BJ (cell line): ENCODE results near the gene CDCA4. TPM values are rescaled to one million over a fixed set of nuclear protein-coding genes. Genes with fewer than 3 reads are reported as not detected.

Experiments used
- CTCF ChIA-PET: fragments of 350-600 bp; formaldehyde crosslinking; extraction: SDS; loops from one replicate; lab custom pipeline; 2021; ENCODE audit warnings: antibody characterized with exemption, inconsistent platforms; lab: Yijun Ruan, JAX
- POLR2A ChIA-PET: fragments of 300-600 bp; sonication (Branson Sonifier 250); formaldehyde crosslinking; extraction: SDS; loops from one replicate; lab custom pipeline; 2021; ENCODE audit warnings: antibody characterized with exemption; lab: Charles Lee
- DNase-seq: peaks from one replicate; pipeline ENCODE4 v3.0.0-alpha.2; 2011; ENCODE audit warnings: low read depth
- H3K27me3 ChIP-seq: 2 replicates; pipeline ENCODE4 v1.6.0; 2011; ENCODE audit warnings: low read length; ENCODE audit not compliant: control insufficient read depth, insufficient read depth
- H3K36me3 ChIP-seq: 2 replicates; pipeline ENCODE4 v1.5.1; 2011; ENCODE audit warnings: low read length; ENCODE audit not compliant: control insufficient read depth, insufficient read depth
- H3K4me3 ChIP-seq: 2 replicates; pipeline ENCODE4 v1.5.1; 2011; ENCODE audit warnings: low read depth, mild to moderate bottlenecking, control low read depth, low read length
- polyA plus RNA-seq: library from polyadenylated mRNA; depleted of rRNA; stranded (reverse); fragments of >200 nt; gene quantifications from 2 replicates; pipeline ENCODE4 v1.2.3, GENCODE V29; 2011
- TF ChIP-seq, protein P1 (sequence below): IDR thresholded peaks from 2 replicates; pipeline ENCODE4 v1.5.1; 2011; ENCODE audit warnings: low read depth, mild to moderate bottlenecking, control low read depth, inconsistent platforms, low read length, moderate library complexity; ENCODE audit not compliant: insufficient read depth

Gene CDCA4
- polyA plus RNA-seq, 1 experiment, result 16.6 TPM

- no peak for DNase-seq
- ChIA-PET CTCF (interaction anchor here (0.9 to 4.8 kb wide), 3 partner anchors 36 to 125 kb away, joined by 3 to 42 read pairs (median 3); no protein-coding TSS in a partner anchor), POLR2A (no interaction called here)
- Histone ChIP-seq H3K36me3 (no peaks in the 10 kb centered on the region), H3K27me3 (no peaks in the 10 kb centered on the region), H3K4me3 (no peak overlapping the region)
- TF ChIP-seq, protein P1, sequence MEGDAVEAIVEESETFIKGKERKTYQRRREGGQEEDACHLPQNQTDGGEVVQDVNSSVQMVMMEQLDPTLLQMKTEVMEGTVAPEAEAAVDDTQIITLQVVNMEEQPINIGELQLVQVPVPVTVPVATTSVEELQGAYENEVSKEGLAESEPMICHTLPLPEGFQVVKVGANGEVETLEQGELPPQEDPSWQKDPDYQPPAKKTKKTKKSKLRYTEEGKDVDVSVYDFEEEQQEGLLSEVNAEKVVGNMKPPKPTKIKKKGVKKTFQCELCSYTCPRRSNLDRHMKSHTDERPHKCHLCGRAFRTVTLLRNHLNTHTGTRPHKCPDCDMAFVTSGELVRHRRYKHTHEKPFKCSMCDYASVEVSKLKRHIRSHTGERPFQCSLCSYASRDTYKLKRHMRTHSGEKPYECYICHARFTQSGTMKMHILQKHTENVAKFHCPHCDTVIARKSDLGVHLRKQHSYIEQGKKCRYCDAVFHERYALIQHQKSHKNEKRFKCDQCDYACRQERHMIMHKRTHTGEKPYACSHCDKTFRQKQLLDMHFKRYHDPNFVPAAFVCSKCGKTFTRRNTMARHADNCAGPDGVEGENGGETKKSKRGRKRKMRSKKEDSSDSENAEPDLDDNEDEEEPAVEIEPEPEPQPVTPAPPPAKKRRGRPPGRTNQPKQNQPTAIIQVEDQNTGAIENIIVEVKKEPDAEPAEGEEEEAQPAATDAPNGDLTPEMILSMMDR, result no peak
Measured at GRCh38 chr14:104971447-104972240, 49.2 kb downstream of the CDCA4 start.

DNA sequence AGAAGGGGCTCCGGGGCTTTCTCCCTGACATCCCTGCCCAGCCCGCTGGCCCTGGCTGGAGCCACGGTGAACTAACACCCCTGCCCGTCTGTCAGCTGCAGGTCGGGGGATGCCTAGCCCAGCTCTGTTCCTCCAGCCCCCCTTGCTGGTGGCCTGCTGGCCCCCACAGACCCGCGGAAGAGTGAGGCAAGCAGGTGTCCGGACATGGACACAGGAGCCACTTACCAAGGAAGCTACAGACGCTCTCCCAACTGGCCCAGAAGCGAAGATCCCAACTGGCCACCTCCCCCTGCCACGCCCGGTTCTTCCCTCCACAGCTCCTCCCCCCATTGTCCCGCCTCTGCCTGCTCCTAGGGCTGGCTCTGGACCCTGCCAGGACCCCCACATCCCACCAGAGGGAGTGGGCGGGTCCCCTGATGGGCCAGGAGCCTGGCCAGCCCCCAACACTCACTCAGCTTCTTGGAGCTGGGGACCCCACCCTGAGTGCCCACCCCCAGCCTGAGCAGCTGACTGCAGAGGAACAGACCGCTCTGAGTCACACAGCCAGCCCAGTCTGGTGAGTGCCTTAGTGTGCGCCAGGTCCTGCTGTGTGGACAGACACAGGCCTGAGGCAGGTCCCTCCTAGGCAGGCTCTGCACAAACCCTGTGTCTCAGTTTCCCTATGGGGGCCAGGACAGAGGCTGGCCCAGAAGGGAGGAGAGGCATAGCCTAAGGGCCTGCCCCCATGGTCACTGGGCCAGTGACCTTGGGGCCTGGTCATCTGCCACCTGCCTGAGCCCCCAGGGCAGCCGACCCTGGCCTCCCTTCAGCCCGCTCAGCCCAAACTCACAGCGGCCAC, 50.4 kb downstream of the CDCA4 start:
- H3K27me3 ChIP-seq, result no peaks in the 10 kb centered on the region
- no peaks in the 10 kb centered on the region for H3K36me3 ChIP-seq
- ChIA-PET CTCF (interaction anchor here (1.1 to 1.6 kb wide), 2 partner anchors 54 to 76 kb away, joined by 3 to 5 read pairs; no protein-coding TSS in a partner anchor), POLR2A (no interaction called here)
- peak overlapping the region; percentile 44 for H3K4me3 ChIP-seq
- TF ChIP-seq, protein P1, result no peak
- peak; percentile 61 for DNase-seq

DNA sequence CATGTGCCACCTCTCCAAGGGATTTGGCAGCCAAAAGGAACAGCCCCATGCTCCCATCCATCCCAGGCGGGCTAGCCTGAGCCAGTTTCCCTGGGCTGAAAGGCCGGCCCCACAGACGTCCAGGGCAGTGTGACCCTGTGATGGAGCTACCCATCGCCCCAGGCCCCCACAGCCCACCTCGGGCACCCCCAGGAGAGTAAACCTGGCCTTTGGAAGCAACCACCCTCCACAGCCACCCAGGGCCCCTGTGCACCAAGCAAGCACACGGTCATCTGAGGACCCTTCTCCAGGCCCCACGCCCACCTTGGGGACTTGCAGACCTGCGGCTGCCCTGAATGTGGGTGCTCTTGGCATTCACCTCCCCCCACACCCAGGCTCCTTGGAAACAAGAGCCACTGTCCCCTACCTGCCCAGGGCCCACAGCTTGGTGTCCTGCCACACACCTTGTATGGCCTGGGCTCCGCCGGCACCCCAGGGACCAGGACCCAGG, 51.1 kb downstream of the CDCA4 start:
- TF ChIP-seq, protein P1, result no peak
- H3K27me3 ChIP-seq, result no peaks in the 10 kb centered on the region
- H3K4me3 ChIP-seq, result peak overlapping the region; percentile 44
- DNase-seq, result no peak
- ChIA-PET POLR2A (no interaction called here), CTCF (interaction anchor here (1.1 to 1.6 kb wide), 4 partner anchors 34 to 76 kb away, joined by 3 to 5 read pairs (median 4); no protein-coding TSS in a partner anchor)
- no peaks in the 10 kb centered on the region for H3K36me3 ChIP-seq

- CTCF ChIA-PET, result interaction anchor here (0.8 to 1.6 kb wide), 5 partner anchors 10 to 200 kb away, joined by 3 to 5 read pairs (median 4); no protein-coding TSS in a partner anchor
- DNase-seq, result no peak
- H3K36me3 ChIP-seq, result no peaks in the 10 kb centered on the region
- no peaks in the 10 kb centered on the region for H3K27me3 ChIP-seq
- TF ChIP-seq, protein P1, result no peak
- POLR2A ChIA-PET, result no interaction called here
- H3K4me3 ChIP-seq, result no peak overlapping the region; the same call in 1 of the 2 replicates
Measured at GRCh38 chr14:104968541-104969401, 52.1 kb downstream of the CDCA4 start.
